AG04449 (cell line): ENCODE results near the gene KCNQ1OT1.

ENCODE experiments used
- CTCF ChIA-PET: fragments of 350-600 bp; formaldehyde crosslinking; extraction: SDS; loops from one replicate; lab custom pipeline; 2021; ENCODE audit warnings: antibody characterized with exemption; lab: Yijun Ruan, JAX
- POLR2A ChIA-PET: fragments of 400-600, 350-600 bp; formaldehyde crosslinking; extraction: SDS; loops from one replicate; lab custom pipeline; 2020; ENCODE audit warnings: antibody characterized with exemption, inconsistent platforms; lab: Yijun Ruan, JAX
- DNase-seq: peaks from one replicate; pipeline ENCODE4 v3.0.0-alpha.2; 2010; ENCODE audit warnings: low read depth, low spot score
- H3K4me3 ChIP-seq: 2 replicates; pipeline ENCODE4 v1.5.1; 2011; ENCODE audit warnings: low read depth, mild to moderate bottlenecking, control low read depth, low read length
- CTCF ChIP-seq: IDR thresholded peaks from one replicate; pipeline ENCODE4 v1.5.1; 2011; ENCODE audit warnings: mild to moderate bottlenecking, moderate library complexity, low read length, control low read depth, inconsistent platforms; ENCODE audit not compliant: insufficient read depth; ENCODE audit errors: missing control alignments

Gene KCNQ1OT1

GRCh38 chr11:2652333-2653197, 47.2 kb downstream of the KCNQ1OT1 start:
- CTCF ChIA-PET: interaction anchor here (1.5 to 2.4 kb wide), 2 partner anchors 236 kb away, joined by 5 to 9 read pairs; no protein-coding TSS in a partner anchor
- TF ChIP-seq CTCF: no peak
- no peak for DNase-seq
- no peak overlapping the region for H3K4me3 ChIP-seq
- POLR2A ChIA-PET: no interaction called here

- ChIA-PET CTCF (interaction anchor here (1.5 kb wide), 1 partner anchor 237 kb away, joined by 5 read pairs; no protein-coding TSS in a partner anchor), POLR2A (no interaction called here)
Measured at GRCh38 chr11:2651826-2652271, 47.9 kb downstream of the KCNQ1OT1 start.

GRCh38 chr11:2651054-2651617, 48.7 kb downstream of the KCNQ1OT1 start:
- no peak for DNase-seq
- ChIA-PET CTCF (interaction anchor here (1.5 kb wide), 1 partner anchor 238 kb away, joined by 5 read pairs; no protein-coding TSS in a partner anchor), POLR2A (no interaction called here)
- no peak overlapping the region for H3K4me3 ChIP-seq
- no peak for TF ChIP-seq CTCF

More at GRCh38 chr11:2651826-2652271, 47.9 kb downstream of the KCNQ1OT1 start:
- no peak for DNase-seq
- no peak overlapping the region for H3K4me3 ChIP-seq
- TF ChIP-seq CTCF: no peak

- H3K4me3 ChIP-seq: no peak overlapping the region
- POLR2A ChIA-PET: no interaction called here
- CTCF ChIA-PET: no interaction called here
- DNase-seq: no peak
- no peak for TF ChIP-seq CTCF
Measured at GRCh38 chr11:2650343-2650867, 49.4 kb downstream of the KCNQ1OT1 start.

GRCh38 chr11:2649848-2650247, 49.9 kb downstream of the KCNQ1OT1 start:
- ChIA-PET CTCF (no interaction called here), POLR2A (no interaction called here)
- H3K4me3 ChIP-seq: no peak overlapping the region
- TF ChIP-seq CTCF: no peak
- DNase-seq: no peak

- no peak for TF ChIP-seq CTCF
- DNase-seq: no peak
- ChIA-PET CTCF (no interaction called here), POLR2A (no interaction called here)
- no peak overlapping the region for H3K4me3 ChIP-seq
Measured at GRCh38 chr11:2649400-2649799, 50.4 kb downstream of the KCNQ1OT1 start.
